ENCODE measurements around the gene ARHGAP26. TPM values are rescaled to one million over a fixed set of nuclear protein-coding genes. Genes with fewer than 3 reads are reported as not detected.

Gene ARHGAP26
- total RNA-seq, 5 donors from 2014 or later (not counting 1 experiment from before 2014, with no cell fraction given), result 22.8 to 49.3 (median 28.3) TPM

- no peak overlapping the region for H3K27ac Mint-ChIP-seq
- Histone ChIP-seq H3K27me3 (replicated peaks in 1 of 2; ENCODE audit: control insufficient read depth in 2 of 2, extremely low read depth in 1 of 2, insufficient read depth in 2 of 2, low read length in 1 of 2) (no peaks in the 10 kb centered on the region), H3K4me3 (ENCODE audit: control insufficient read depth in 1 of 2, extremely low read depth in 1 of 2, low read length in 1 of 2) (no peak overlapping the region), H3K9me3 (no peaks in the 10 kb centered on the region), H3K27ac (ENCODE audit: low read length) (no peak overlapping the region), H3K36me3 (ENCODE audit: control insufficient read depth in 2 of 2, extremely low read depth in 1 of 2, insufficient read depth in 1 of 2, low read length in 1 of 2) (peaks cover 0 to 9% of the 10 kb centered on the region in 2 donors), H3K4me1 (ENCODE audit: control insufficient read depth in 1 of 2, extremely low read depth in 1 of 2, insufficient read depth in 2 of 2, low read length in 2 of 2) (peaks cover 0 to 8% of the 10 kb centered on the region in 2 experiments)
- peaks cover 22 to 31% (median 23%) of the 10 kb centered on the region in 3 donors for H3K4me1 Mint-ChIP-seq
- H3K36me3 Mint-ChIP-seq, result peaks cover 5% of the 10 kb centered on the region
- no peaks in the 10 kb centered on the region for H3K9me3 Mint-ChIP-seq
- 93% methylated on average over 5 of the region's 9 CpGs for WGBS (ENCODE audit: insufficient coverage)
- DNase-seq (no peak), ATAC-seq (replicated peaks in 1 of 4) (no peak)
- no peaks in the 10 kb centered on the region for H3K27me3 Mint-ChIP-seq
- no peak overlapping the region for H3K4me3 Mint-ChIP-seq
- POLR2A ChIA-PET, result no interaction called here
- CTCF ChIA-PET, result interaction anchor here (0.5 to 1.3 kb wide), 14 partner anchors 9 to 219 kb away, joined by 3 to 8 read pairs (median 4); no protein-coding TSS in a partner anchor
Measured at GRCh38 chr5:142870532-142871362, 100.6 kb downstream of the ARHGAP26 start.

GRCh38 chr5:142871363-142872193, 101.4 kb downstream of the ARHGAP26 start:
- H3K36me3 ChIP-seq (ENCODE audit: control insufficient read depth in 2 of 2, extremely low read depth in 1 of 2, insufficient read depth in 1 of 2, low read length in 1 of 2), result peaks cover 0 to 9% of the 10 kb centered on the region in 2 donors
- H3K9me3 ChIP-seq, result no peaks in the 10 kb centered on the region
- no peaks in the 10 kb centered on the region for H3K27me3 ChIP-seq (replicated peaks in 1 of 2; ENCODE audit: control insufficient read depth in 2 of 2, extremely low read depth in 1 of 2, insufficient read depth in 2 of 2, low read length in 1 of 2)
- Mint-ChIP-seq H3K36me3 (peaks cover 5% of the 10 kb centered on the region), H3K27me3 (no peaks in the 10 kb centered on the region), H3K27ac (no peak overlapping the region), H3K4me1 (peaks cover 18 to 31% (median 19%) of the 10 kb centered on the region in 3 donors), H3K4me3 (no peak overlapping the region), H3K9me3 (no peaks in the 10 kb centered on the region)
- no peak for DNase-seq
- WGBS (ENCODE audit: insufficient coverage), result 95% methylated on average over 8 of the region's 13 CpGs
- no peak overlapping the region for H3K27ac ChIP-seq (ENCODE audit: low read length)
- POLR2A ChIA-PET, result no interaction called here
- CTCF ChIA-PET, result interaction anchor here (0.7 to 1.2 kb wide), 10 partner anchors 8 to 631 kb away, joined by 3 to 8 read pairs (median 4); no protein-coding TSS in a partner anchor
- ATAC-seq (replicated peaks in 1 of 4), result no peak
- H3K4me1 ChIP-seq (ENCODE audit: control insufficient read depth in 1 of 2, extremely low read depth in 1 of 2, insufficient read depth in 2 of 2, low read length in 2 of 2), result peaks cover 0 to 7% of the 10 kb centered on the region in 2 experiments
- H3K4me3 ChIP-seq (ENCODE audit: control insufficient read depth in 1 of 2, extremely low read depth in 1 of 2, low read length in 1 of 2), result no peak overlapping the region

DNA sequence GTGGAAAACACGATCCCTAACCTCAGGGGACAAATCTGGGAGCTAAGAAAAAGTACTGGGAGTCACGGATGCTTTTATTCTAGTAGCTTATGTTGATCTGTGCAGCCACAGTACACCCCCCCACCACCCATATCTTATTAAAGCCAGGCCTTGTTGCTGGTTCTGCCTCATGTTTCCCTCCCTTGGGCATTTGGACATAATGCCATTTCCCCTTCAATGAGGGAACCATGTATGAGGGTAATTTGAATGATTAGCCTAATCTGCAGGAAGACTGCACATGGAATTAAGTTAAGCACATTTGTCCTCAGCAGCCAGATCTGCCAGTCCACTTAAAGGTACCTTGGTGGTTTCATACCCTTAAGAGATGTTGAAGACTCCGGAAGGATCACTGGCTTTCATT, 102.0 kb downstream of the ARHGAP26 start:
- H3K36me3 Mint-ChIP-seq, result peaks cover 5% of the 10 kb centered on the region
- H3K27me3 Mint-ChIP-seq, result no peaks in the 10 kb centered on the region
- peaks cover 0 to 3% of the 10 kb centered on the region in 2 experiments for H3K4me1 ChIP-seq (ENCODE audit: control insufficient read depth in 1 of 2, extremely low read depth in 1 of 2, insufficient read depth in 2 of 2, low read length in 2 of 2)
- peaks cover 0 to 12% of the 10 kb centered on the region in 2 donors for H3K36me3 ChIP-seq (ENCODE audit: control insufficient read depth in 2 of 2, extremely low read depth in 1 of 2, insufficient read depth in 1 of 2, low read length in 1 of 2)
- DNase-seq, result no peak
- WGBS (ENCODE audit: insufficient coverage), result 88% methylated on average over 3 of the region's 3 CpGs
- POLR2A ChIA-PET, result no interaction called here
- no peak overlapping the region for H3K4me3 Mint-ChIP-seq
- H3K4me1 Mint-ChIP-seq, result peaks cover 12 to 25% (median 13%) of the 10 kb centered on the region in 3 donors
- H3K27ac Mint-ChIP-seq, result no peak overlapping the region
- H3K27ac ChIP-seq (ENCODE audit: low read length), result no peak overlapping the region
- H3K9me3 Mint-ChIP-seq, result no peaks in the 10 kb centered on the region
- no peaks in the 10 kb centered on the region for H3K9me3 ChIP-seq
- no peak for ATAC-seq (replicated peaks in 1 of 4)
- no peak overlapping the region for H3K4me3 ChIP-seq (ENCODE audit: control insufficient read depth in 1 of 2, extremely low read depth in 1 of 2, low read length in 1 of 2)
- no peaks in the 10 kb centered on the region for H3K27me3 ChIP-seq (replicated peaks in 1 of 2; ENCODE audit: control insufficient read depth in 2 of 2, extremely low read depth in 1 of 2, insufficient read depth in 2 of 2, low read length in 1 of 2)
- CTCF ChIA-PET, result interaction anchor here (0.7 to 1.2 kb wide), 4 partner anchors 8 to 631 kb away, joined by 3 to 4 read pairs (median 3); no protein-coding TSS in a partner anchor

DNA sequence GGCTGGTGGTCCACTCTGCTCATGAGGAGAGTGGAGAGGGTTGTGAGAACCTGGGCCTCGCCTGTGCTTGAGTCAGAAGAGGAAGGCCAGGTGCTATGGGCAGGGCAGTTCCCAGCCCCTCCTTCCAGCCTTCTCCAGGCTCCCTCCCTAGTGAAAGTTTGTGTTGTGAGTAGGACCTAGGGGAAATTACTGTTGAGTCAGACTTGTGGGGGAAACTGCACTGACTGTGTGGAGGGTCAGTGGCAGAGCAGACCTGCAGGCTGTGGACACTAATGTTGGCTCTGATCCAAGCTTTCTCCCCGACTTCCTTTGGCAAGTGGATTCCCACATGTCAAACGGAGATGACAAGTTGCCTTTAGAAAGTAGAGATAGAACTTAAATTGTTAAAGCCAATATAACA, 102.6 kb downstream of the ARHGAP26 start:
- WGBS (ENCODE audit: insufficient coverage), result no CpG with 5 or more reads among the region's 3 CpGs
- ATAC-seq (replicated peaks in 1 of 4) (no peak), DNase-seq (no peak)
- CTCF ChIA-PET, result interaction anchor here in 1 of 2 donors (1.0 kb wide), 1 partner anchor 174 kb away, joined by 3 read pairs; no protein-coding TSS in a partner anchor
- Histone ChIP-seq H3K27ac (ENCODE audit: low read length) (no peak overlapping the region), H3K27me3 (replicated peaks in 1 of 2; ENCODE audit: control insufficient read depth in 2 of 2, extremely low read depth in 1 of 2, insufficient read depth in 2 of 2, low read length in 1 of 2) (no peaks in the 10 kb centered on the region), H3K4me1 (ENCODE audit: control insufficient read depth in 1 of 2, extremely low read depth in 1 of 2, insufficient read depth in 2 of 2, low read length in 2 of 2) (peaks cover 0 to 3% of the 10 kb centered on the region in 2 experiments), H3K9me3 (no peaks in the 10 kb centered on the region), H3K36me3 (ENCODE audit: control insufficient read depth in 2 of 2, extremely low read depth in 1 of 2, insufficient read depth in 1 of 2, low read length in 1 of 2) (peaks cover 0 to 14% of the 10 kb centered on the region in 2 donors), H3K4me3 (ENCODE audit: control insufficient read depth in 1 of 2, extremely low read depth in 1 of 2, low read length in 1 of 2) (no peak overlapping the region)
- peaks cover 5% of the 10 kb centered on the region for H3K36me3 Mint-ChIP-seq
- H3K27ac Mint-ChIP-seq, result no peak overlapping the region
- POLR2A ChIA-PET, result no interaction called here
- no peak overlapping the region for H3K4me3 Mint-ChIP-seq
- H3K27me3 Mint-ChIP-seq, result no peaks in the 10 kb centered on the region
- H3K4me1 Mint-ChIP-seq, result peaks cover 8 to 22% (median 8%) of the 10 kb centered on the region in 3 donors
- H3K9me3 Mint-ChIP-seq, result no peaks in the 10 kb centered on the region

GRCh38 chr5:142873831-142874230, 103.7 kb downstream of the ARHGAP26 start:
- no peaks in the 10 kb centered on the region for H3K27me3 Mint-ChIP-seq
- no peaks in the 10 kb centered on the region for H3K27me3 ChIP-seq (replicated peaks in 1 of 2; ENCODE audit: control insufficient read depth in 2 of 2, extremely low read depth in 1 of 2, insufficient read depth in 2 of 2, low read length in 1 of 2)
- peaks cover 3 to 13% (median 6%) of the 10 kb centered on the region in 3 donors for H3K4me1 Mint-ChIP-seq
- peaks cover 0 to 3% of the 10 kb centered on the region in 2 experiments for H3K4me1 ChIP-seq (ENCODE audit: control insufficient read depth in 1 of 2, extremely low read depth in 1 of 2, insufficient read depth in 2 of 2, low read length in 2 of 2)
- H3K27ac ChIP-seq (ENCODE audit: low read length), result no peak overlapping the region
- H3K4me3 Mint-ChIP-seq, result no peak overlapping the region
- no peaks in the 10 kb centered on the region for H3K9me3 Mint-ChIP-seq
- ATAC-seq (replicated peaks in 1 of 4), result no peak
- H3K9me3 ChIP-seq, result no peaks in the 10 kb centered on the region
- WGBS (ENCODE audit: insufficient coverage), result no CpG with 5 or more reads among the region's 5 CpGs
- H3K36me3 Mint-ChIP-seq, result peaks cover 5% of the 10 kb centered on the region
- ChIA-PET CTCF (no interaction called here), POLR2A (no interaction called here)
- peaks cover 0 to 14% of the 10 kb centered on the region in 2 donors for H3K36me3 ChIP-seq (ENCODE audit: control insufficient read depth in 2 of 2, extremely low read depth in 1 of 2, insufficient read depth in 1 of 2, low read length in 1 of 2)
- no peak overlapping the region for H3K4me3 ChIP-seq (ENCODE audit: control insufficient read depth in 1 of 2, extremely low read depth in 1 of 2, low read length in 1 of 2)
- no peak for DNase-seq
- no peak overlapping the region for H3K27ac Mint-ChIP-seq

- DNase-seq (no peak), ATAC-seq (replicated peaks in 1 of 4) (no peak)
- Histone ChIP-seq H3K4me1 (ENCODE audit: control insufficient read depth in 1 of 2, extremely low read depth in 1 of 2, insufficient read depth in 2 of 2, low read length in 2 of 2) (peaks cover 0 to 3% of the 10 kb centered on the region in 2 experiments), H3K4me3 (ENCODE audit: control insufficient read depth in 1 of 2, extremely low read depth in 1 of 2, low read length in 1 of 2) (no peak overlapping the region), H3K36me3 (ENCODE audit: control insufficient read depth in 2 of 2, extremely low read depth in 1 of 2, insufficient read depth in 1 of 2, low read length in 1 of 2) (peaks cover 0 to 18% of the 10 kb centered on the region in 2 donors), H3K27ac (ENCODE audit: low read length) (no peak overlapping the region), H3K27me3 (replicated peaks in 1 of 2; ENCODE audit: control insufficient read depth in 2 of 2, extremely low read depth in 1 of 2, insufficient read depth in 2 of 2, low read length in 1 of 2) (no peaks in the 10 kb centered on the region), H3K9me3 (no peaks in the 10 kb centered on the region)
- H3K27me3 Mint-ChIP-seq, result no peaks in the 10 kb centered on the region
- H3K9me3 Mint-ChIP-seq, result no peaks in the 10 kb centered on the region
- POLR2A ChIA-PET, result interaction anchor here in 1 of 2 donors (0.6 kb wide), 1 partner anchor 13 kb away, joined by 15 read pairs; no protein-coding TSS in a partner anchor
- peaks cover 5% of the 10 kb centered on the region for H3K36me3 Mint-ChIP-seq
- H3K4me1 Mint-ChIP-seq, result peaks cover 3 to 13% (median 6%) of the 10 kb centered on the region in 3 donors
- H3K4me3 Mint-ChIP-seq, result no peak overlapping the region
- H3K27ac Mint-ChIP-seq, result no peak overlapping the region
- WGBS (ENCODE audit: insufficient coverage), result 91% methylated on average over 5 of the region's 7 CpGs
- CTCF ChIA-PET, result interaction anchor here (0.9 to 1.1 kb wide), 4 partner anchors 14 to 161 kb away, joined by 3 to 4 read pairs (median 3); no protein-coding TSS in a partner anchor
Measured at GRCh38 chr5:142874540-142874939, 104.4 kb downstream of the ARHGAP26 start.
